ENCODE results near the gene SVOP.

SVOP gene

DNA sequence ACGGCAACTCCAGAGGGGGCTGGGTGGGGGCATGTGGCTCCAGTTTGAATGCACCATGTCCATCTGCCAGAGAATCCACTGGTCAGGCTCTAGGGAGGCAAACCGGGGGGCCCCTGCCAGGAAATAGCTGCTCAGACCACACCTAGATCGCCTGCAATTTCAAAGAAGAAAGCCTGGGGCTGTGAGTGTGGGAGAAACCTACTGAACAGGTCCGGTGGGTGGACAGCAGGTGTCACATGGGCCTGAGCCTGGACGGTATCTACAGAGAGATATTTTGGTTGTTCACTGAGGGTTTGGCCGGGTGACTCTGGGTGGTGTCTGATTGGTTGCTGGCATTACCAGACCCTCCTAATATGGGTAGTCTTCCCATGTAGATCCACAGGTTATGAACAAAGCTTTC, 109.0 kb downstream of the SVOP start:
- no peak overlapping the region for H3K27ac ChIP-seq
- TF ChIP-seq, protein P1, sequence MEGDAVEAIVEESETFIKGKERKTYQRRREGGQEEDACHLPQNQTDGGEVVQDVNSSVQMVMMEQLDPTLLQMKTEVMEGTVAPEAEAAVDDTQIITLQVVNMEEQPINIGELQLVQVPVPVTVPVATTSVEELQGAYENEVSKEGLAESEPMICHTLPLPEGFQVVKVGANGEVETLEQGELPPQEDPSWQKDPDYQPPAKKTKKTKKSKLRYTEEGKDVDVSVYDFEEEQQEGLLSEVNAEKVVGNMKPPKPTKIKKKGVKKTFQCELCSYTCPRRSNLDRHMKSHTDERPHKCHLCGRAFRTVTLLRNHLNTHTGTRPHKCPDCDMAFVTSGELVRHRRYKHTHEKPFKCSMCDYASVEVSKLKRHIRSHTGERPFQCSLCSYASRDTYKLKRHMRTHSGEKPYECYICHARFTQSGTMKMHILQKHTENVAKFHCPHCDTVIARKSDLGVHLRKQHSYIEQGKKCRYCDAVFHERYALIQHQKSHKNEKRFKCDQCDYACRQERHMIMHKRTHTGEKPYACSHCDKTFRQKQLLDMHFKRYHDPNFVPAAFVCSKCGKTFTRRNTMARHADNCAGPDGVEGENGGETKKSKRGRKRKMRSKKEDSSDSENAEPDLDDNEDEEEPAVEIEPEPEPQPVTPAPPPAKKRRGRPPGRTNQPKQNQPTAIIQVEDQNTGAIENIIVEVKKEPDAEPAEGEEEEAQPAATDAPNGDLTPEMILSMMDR (IDR thresholded peaks at IDR 0.05): no peak
- no peak for TF ChIP-seq ZFX (IDR thresholded peaks at IDR 0.05; ENCODE audit: borderline replicate concordance)

DNA sequence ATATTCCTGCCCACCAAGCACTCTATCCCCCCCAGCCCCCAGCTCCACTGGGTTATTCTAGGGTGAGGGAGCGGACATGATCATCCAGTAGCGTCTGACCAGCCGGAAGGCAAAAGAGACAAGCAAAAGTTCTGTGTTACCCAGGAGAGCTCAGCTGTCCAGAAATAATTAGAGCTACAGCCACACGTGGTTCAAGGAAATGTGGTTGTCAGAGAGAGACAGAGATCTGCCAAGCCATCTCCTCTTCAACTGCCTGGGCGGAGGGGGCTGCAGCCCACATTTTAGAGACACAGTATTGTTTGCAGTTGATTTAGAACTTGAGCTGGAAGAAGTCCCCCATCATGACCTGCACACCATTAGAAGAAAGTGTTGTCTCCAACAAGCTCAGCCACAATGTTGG, 110.5 kb downstream of the SVOP start:
- TF ChIP-seq, protein P1 (IDR thresholded peaks at IDR 0.05): no peak
- no peak for TF ChIP-seq ZFX (IDR thresholded peaks at IDR 0.05; ENCODE audit: borderline replicate concordance)
- H3K27ac ChIP-seq: no peak overlapping the region

DNA sequence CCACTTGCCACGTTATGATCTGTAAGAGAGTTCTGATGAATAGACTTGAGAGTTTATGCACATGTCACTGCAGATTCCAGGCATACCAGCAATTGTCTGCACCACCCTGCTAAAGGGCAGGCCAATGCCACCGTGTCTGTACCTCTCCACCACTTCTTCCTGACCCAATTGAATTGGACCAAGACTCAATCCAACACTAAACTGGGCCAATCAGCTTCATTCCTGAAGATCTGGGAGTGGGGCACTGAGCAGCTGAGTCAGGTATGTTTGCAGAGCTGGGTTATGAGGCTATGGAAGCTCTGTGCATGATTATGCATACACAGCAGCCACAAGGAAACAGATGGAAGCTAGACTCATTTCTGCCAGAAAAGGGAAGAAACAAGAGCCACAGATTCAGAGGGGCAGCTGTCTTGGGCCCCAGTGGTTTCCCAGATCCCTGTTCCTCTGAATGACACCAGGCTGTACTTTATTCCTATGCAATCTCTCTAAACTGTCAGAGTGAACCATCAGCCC, 113.0 kb downstream of the SVOP start:
- TF ChIP-seq ZFX (IDR thresholded peaks at IDR 0.05; ENCODE audit: borderline replicate concordance): no peak
- TF ChIP-seq, protein P1 (IDR thresholded peaks at IDR 0.05): no peak

DNA sequence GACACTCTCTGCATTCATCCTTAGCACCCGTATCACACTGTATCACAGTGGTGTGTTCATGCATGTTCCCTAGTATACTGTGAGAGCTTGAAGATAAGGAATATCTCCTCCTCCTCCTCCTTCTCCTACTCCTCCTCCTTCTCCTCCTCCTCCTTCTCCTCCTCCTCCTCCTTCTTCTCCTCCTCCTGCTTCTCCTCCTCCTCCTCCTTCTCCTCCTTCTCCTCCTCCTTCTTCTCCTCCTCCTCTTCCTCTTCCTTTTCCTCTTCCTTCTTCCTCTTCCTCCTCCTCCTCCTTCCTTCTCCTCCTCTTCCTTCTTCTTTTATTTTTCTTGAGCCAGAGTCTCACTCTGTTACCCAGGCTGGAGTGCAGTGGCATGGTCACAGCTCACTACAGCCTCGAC, 113.9 kb downstream of the SVOP start:
- TF ChIP-seq ZFX (IDR thresholded peaks at IDR 0.05; ENCODE audit: borderline replicate concordance): no peak
- TF ChIP-seq, protein P1 (IDR thresholded peaks at IDR 0.05): no peak
- no peak overlapping the region for H3K27ac ChIP-seq

More for the DNA sequence above, 113.0 kb downstream of the SVOP start:
- no peak overlapping the region for H3K27ac ChIP-seq

DNA sequence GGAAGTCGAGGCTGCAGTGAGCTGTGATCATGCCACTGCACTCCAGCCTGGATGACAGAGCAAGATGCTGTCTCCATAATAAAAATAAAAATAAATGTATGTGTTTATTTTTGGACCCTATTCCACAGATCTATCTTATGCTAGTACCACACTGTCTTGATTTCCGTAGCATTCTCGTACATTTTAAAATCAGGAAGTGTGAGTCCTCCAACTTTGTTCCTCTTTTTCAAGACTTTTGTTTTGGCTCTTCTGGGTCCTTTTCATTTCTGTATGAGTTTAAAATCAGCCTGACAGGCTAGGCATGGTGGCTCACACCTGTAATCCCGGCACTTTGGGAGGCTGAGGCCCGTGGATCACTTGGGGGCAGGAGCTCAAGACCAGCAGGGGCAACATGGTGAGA, 115.1 kb downstream of the SVOP start:
- no peak for TF ChIP-seq ZFX (IDR thresholded peaks at IDR 0.05; ENCODE audit: borderline replicate concordance)
- TF ChIP-seq, protein P1 (IDR thresholded peaks at IDR 0.05): no peak

DNA sequence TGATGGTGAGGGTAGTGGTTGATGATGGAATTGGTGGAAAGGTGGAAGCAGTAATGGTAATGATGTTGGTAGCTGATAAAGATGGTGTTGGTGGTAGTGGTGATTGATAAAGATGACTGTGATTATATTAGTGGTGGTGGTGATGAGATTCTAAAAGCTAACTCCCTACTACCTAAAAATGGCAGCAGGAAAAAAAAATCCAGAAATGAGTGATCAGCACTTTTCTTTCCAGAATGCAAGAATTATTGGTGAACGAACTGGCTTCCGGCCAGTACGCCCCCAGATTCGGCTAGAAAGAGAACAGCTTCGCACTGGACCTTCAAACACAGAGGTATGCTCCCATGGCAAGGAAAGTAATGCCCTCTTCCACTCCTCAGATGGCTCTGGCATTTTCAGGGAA, 121.7 kb downstream of the SVOP start:
- no peak for TF ChIP-seq ZFX (IDR thresholded peaks at IDR 0.05; ENCODE audit: borderline replicate concordance)
- TF ChIP-seq, protein P1 (IDR thresholded peaks at IDR 0.05): no peak
- no peak overlapping the region for H3K27ac ChIP-seq

More for the DNA sequence above, 115.1 kb downstream of the SVOP start:
- H3K27ac ChIP-seq: no peak overlapping the region

DNA sequence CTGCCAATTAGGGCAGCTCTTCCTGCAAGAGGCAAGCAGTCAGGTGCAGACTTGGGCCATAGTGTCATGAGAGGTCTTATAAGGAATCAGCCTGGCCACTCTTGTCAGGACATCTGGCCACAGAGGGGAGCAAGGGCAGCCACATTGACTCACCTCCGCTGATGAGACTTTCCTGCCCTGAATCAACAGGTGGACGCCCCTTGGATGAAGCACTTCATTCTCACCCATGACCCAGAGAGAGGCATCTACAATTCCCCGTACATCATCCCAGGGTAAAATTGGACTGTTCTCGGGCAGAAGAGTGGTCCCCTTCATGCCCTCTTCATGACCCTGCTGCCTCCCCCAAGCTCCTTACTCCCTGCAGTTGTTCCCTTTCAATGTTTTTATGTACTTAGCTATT, 124.1 kb downstream of the SVOP start:
- H3K27ac ChIP-seq: no peak overlapping the region
- TF ChIP-seq, protein P1 (IDR thresholded peaks at IDR 0.05): no peak
- TF ChIP-seq ZFX (IDR thresholded peaks at IDR 0.05; ENCODE audit: borderline replicate concordance): no peak
